Hematopoietic multipotent progenitor cell (in vitro differentiated cells): ENCODE data around the gene PRDM1. TPM values are rescaled to one million over a fixed set of nuclear protein-coding genes. Genes with fewer than 3 reads are reported as not detected.
A peak's percentile ranks its signal among the peaks of the same experiment; 100 is the strongest.

ENCODE experiments used
- DNase-seq, 3 donors: peaks; one replicate each; pipeline ENCODE4 v3.0.0-alpha.2; 2011 to 2015; ENCODE audit warnings: low read depth in 2 of 3, low spot score in 2 of 3
- total RNA-seq: library from RNA; depleted of rRNA; stranded (reverse); fragments of >200 nt; gene quantifications from one replicate; pipeline ENCODE4 v1.2.3, GENCODE V29; 2012

Gene PRDM1
- 0.27 TPM for total RNA-seq

GRCh38 chr6:106085984-106086813 lies at the start of gene PRDM1:
PRDM1 (plus strand) TSS chr6:106086336; CDS start chr6:106086554, 218 bp downstream.
- peak; percentile 68 to 95 (median 93) for DNase-seq

- no peak for DNase-seq
Measured at GRCh38 chr6:106037060-106037459, 49.1 kb upstream of the PRDM1 start.

GRCh38 chr6:106039897-106040592 lies 46.1 kb upstream of the PRDM1 start:
- no peak for DNase-seq

GRCh38 chr6:106044151-106044550 lies 42.0 kb upstream of the PRDM1 start:
- DNase-seq, result no peak

- DNase-seq, result no peak
Measured at GRCh38 chr6:106045077-106045476, 41.1 kb upstream of the PRDM1 start.

GRCh38 chr6:106046116-106046853 lies 39.9 kb upstream of the PRDM1 start:
- no peak for DNase-seq

- no peak for DNase-seq
Measured at GRCh38 chr6:106046854-106047200, 39.3 kb upstream of the PRDM1 start.

- DNase-seq, result no peak
Measured at GRCh38 chr6:106048336-106048735, 37.8 kb upstream of the PRDM1 start.

- DNase-seq, result no peak
Measured at GRCh38 chr6:106050538-106050937, 35.6 kb upstream of the PRDM1 start.

- DNase-seq, result no peak
Measured at GRCh38 chr6:106051226-106051625, 34.9 kb upstream of the PRDM1 start.

GRCh38 chr6:106053484-106054205 lies 32.5 kb upstream of the PRDM1 start:
- DNase-seq, result no peak

GRCh38 chr6:106055489-106055888 lies 30.6 kb upstream of the PRDM1 start:
- DNase-seq, result no peak

GRCh38 chr6:106056060-106056745 lies 29.9 kb upstream of the PRDM1 start:
- DNase-seq, result no peak

GRCh38 chr6:106056746-106057390 lies 29.3 kb upstream of the PRDM1 start:
- DNase-seq, result no peak

GRCh38 chr6:106059331-106059730 lies 26.8 kb upstream of the PRDM1 start:
- no peak for DNase-seq

- no peak for DNase-seq
Measured at GRCh38 chr6:106060167-106060566, 26.0 kb upstream of the PRDM1 start.

GRCh38 chr6:106063448-106063850 lies 22.7 kb upstream of the PRDM1 start:
- no peak for DNase-seq

- DNase-seq, result no peak
Measured at GRCh38 chr6:106064142-106064541, 22.0 kb upstream of the PRDM1 start.

GRCh38 chr6:106064756-106065155 lies 21.4 kb upstream of the PRDM1 start:
- no peak for DNase-seq

GRCh38 chr6:106066989-106067388 lies 19.1 kb upstream of the PRDM1 start:
- no peak for DNase-seq
